NOMO-1 treated with dmso at 0.1 percent for 144 hours (cell line): Measurements from ENCODE around the gene GPX2.
A peak's percentile ranks its signal among the peaks of the same experiment; 100 is the strongest.

Experiments
- DNase-seq: peaks from one replicate; lab custom pipeline; 2025; ENCODE audit not compliant: unreplicated experiment; lab: John Stamatoyannopoulos, UW

GPX2 gene

GRCh38 chr14:64942531-64943111, at the start of gene GPX2:
TSS of gene GPX2 (minus strand) at chr14:64942745. CDS start at chr14:64942726, 19 bp downstream.
- no peak for DNase-seq

- DNase-seq: no peak
Observed at GRCh38 chr14:64990939-64991338, 48.4 kb upstream of the GPX2 start.

- no peak for DNase-seq
Observed at GRCh38 chr14:64990296-64990695, 47.8 kb upstream of the GPX2 start.

- no peak for DNase-seq
Observed at GRCh38 chr14:64987438-64987767, 44.9 kb upstream of the GPX2 start.

GRCh38 chr14:64986648-64987437, 44.3 kb upstream of the GPX2 start, which contains the start of gene FNTB:
TSS of gene FNTB (plus strand) at chr14:64986895. CDS start at chr14:64986954, 59 bp downstream.
- peak; percentile 98 for DNase-seq

GRCh38 chr14:64983439-64984310, 41.1 kb upstream of the GPX2 start:
- no peak for DNase-seq

GRCh38 chr14:64979336-64980074, 37.0 kb upstream of the GPX2 start:
- DNase-seq: no peak

GRCh38 chr14:64974563-64974962, 32.0 kb upstream of the GPX2 start:
- DNase-seq: no peak

GRCh38 chr14:64973826-64974225, 31.3 kb upstream of the GPX2 start:
- no peak for DNase-seq

- DNase-seq: no peak
Observed at GRCh38 chr14:64973026-64973442, 30.5 kb upstream of the GPX2 start.

- no peak for DNase-seq
Observed at GRCh38 chr14:64971943-64972791, 29.6 kb upstream of the GPX2 start, which contains the start of gene RAB15. TSS of gene RAB15 (minus strand) at chr14:64972336. CDS start at chr14:64972076, 260 bp downstream.

GRCh38 chr14:64971491-64971942, 29.0 kb upstream of the GPX2 start:
- DNase-seq: no peak

GRCh38 chr14:64970776-64971477, 28.4 kb upstream of the GPX2 start:
- DNase-seq: no peak

GRCh38 chr14:64970041-64970440, 27.5 kb upstream of the GPX2 start:
- DNase-seq: no peak

- no peak for DNase-seq
Observed at GRCh38 chr14:64968651-64969050, 26.1 kb upstream of the GPX2 start.

- DNase-seq: no peak
Observed at GRCh38 chr14:64968167-64968566, 25.6 kb upstream of the GPX2 start.

- no peak for DNase-seq
Observed at GRCh38 chr14:64966976-64967375, 24.4 kb upstream of the GPX2 start.

- DNase-seq: no peak
Observed at GRCh38 chr14:64965356-64966000, 22.9 kb upstream of the GPX2 start.

- no peak for DNase-seq
Observed at GRCh38 chr14:64963611-64964010, 21.1 kb upstream of the GPX2 start.
